IMR-90 (cell line): ENCODE results near the gene TCHP.

Experiments used
- CEBPB ChIP-seq: IDR thresholded peaks from 2 replicates; pipeline ENCODE4 v1.6.1; 2012; ENCODE audit warnings: low read depth, low read length, improper control_type of control experiment
- FOS ChIP-seq: fragments of 150-350 bp; IDR thresholded peaks from 2 replicates; pipeline ENCODE4 v1.6.1; 2016; ENCODE audit warnings: low read depth, low read length
- MAFK ChIP-seq: IDR thresholded peaks from 2 replicates; pipeline ENCODE4 v1.6.1; 2012; ENCODE audit warnings: low read depth, low read length, improper control_type of control experiment
- MXI1 ChIP-seq: IDR thresholded peaks from 2 replicates; pipeline ENCODE4 v1.6.1; 2012; ENCODE audit warnings: low read depth, mild to moderate bottlenecking, low read length, moderate library complexity, borderline replicate concordance
- POLR2A ChIP-seq: IDR thresholded peaks from 2 replicates; pipeline ENCODE4 v1.6.1; 2012; ENCODE audit warnings: mild to moderate bottlenecking, low read depth, low read length
- RAD21 ChIP-seq: IDR thresholded peaks from 2 replicates; pipeline ENCODE4 v1.6.1; 2012; ENCODE audit warnings: low read length, improper control_type of control experiment
- RCOR1 ChIP-seq: IDR thresholded peaks from 2 replicates; pipeline ENCODE4 v1.6.1; 2012; ENCODE audit warnings: mild to moderate bottlenecking, low read length, improper control_type of control experiment; ENCODE audit not compliant: insufficient replicate concordance
- RFX5 ChIP-seq: IDR thresholded peaks from 2 replicates; pipeline ENCODE4 v1.8.0; 2012; ENCODE audit warnings: low read depth, mild to moderate bottlenecking, low read length, moderate library complexity
- SMC3 ChIP-seq: fragments of 150-350 bp; IDR thresholded peaks from 2 replicates; pipeline ENCODE4 v1.6.1; 2016; ENCODE audit warnings: low read depth, mild to moderate bottlenecking, antibody characterized with exemption, low read length, moderate library complexity
- TF ChIP-seq, protein P1 (sequence below): conservative IDR thresholded peaks from 2 replicates; pipeline ENCODE4 v1.5.1; 2012; ENCODE audit warnings: mild to moderate bottlenecking, low read depth, low read length, improper control_type of control experiment
- TF ChIP-seq, protein P2 (sequence below): fragments of 150-350 bp; IDR thresholded peaks from 2 replicates; pipeline ENCODE4 v1.6.1; 2017; ENCODE audit warnings: mild to moderate bottlenecking, antibody characterized with exemption, low read length, low read depth
- TF ChIP-seq, protein P3 (sequence below): fragments of 150-350 bp; IDR thresholded peaks from 2 replicates; pipeline ENCODE4 v1.6.1; 2016; ENCODE audit warnings: low read depth, mild to moderate bottlenecking, low read length, moderate library complexity, borderline replicate concordance

DNA sequence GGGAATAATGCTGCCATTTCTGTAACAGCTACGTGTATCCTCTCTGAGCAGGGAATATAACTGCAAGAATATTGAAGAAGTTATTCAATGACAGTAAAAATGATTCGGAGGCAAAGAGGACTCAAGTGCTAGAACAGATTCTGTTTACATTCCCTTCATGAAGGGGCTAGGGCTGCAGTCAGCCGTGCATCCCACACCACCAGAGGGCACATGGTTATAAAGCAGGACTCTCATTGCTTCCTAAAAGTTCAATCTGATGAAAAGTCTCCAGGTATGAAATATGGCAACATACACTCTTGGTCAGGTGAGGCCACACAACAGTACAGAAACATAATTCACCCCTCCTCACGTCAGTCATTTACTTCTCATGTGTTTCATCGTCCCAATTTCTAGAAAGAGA, 34.0 kb downstream of the TCHP start:
- peak; percentile 59; the same call in 1 of the 2 replicates for TF ChIP-seq SMC3
- TF ChIP-seq MAFK, result no peak
- TF ChIP-seq POLR2A, result no peak
- TF ChIP-seq, protein P1, sequence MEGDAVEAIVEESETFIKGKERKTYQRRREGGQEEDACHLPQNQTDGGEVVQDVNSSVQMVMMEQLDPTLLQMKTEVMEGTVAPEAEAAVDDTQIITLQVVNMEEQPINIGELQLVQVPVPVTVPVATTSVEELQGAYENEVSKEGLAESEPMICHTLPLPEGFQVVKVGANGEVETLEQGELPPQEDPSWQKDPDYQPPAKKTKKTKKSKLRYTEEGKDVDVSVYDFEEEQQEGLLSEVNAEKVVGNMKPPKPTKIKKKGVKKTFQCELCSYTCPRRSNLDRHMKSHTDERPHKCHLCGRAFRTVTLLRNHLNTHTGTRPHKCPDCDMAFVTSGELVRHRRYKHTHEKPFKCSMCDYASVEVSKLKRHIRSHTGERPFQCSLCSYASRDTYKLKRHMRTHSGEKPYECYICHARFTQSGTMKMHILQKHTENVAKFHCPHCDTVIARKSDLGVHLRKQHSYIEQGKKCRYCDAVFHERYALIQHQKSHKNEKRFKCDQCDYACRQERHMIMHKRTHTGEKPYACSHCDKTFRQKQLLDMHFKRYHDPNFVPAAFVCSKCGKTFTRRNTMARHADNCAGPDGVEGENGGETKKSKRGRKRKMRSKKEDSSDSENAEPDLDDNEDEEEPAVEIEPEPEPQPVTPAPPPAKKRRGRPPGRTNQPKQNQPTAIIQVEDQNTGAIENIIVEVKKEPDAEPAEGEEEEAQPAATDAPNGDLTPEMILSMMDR, result peak; percentile 55
- TF ChIP-seq, protein P2, sequence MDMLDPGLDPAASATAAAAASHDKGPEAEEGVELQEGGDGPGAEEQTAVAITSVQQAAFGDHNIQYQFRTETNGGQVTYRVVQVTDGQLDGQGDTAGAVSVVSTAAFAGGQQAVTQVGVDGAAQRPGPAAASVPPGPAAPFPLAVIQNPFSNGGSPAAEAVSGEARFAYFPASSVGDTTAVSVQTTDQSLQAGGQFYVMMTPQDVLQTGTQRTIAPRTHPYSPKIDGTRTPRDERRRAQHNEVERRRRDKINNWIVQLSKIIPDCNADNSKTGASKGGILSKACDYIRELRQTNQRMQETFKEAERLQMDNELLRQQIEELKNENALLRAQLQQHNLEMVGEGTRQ, result no peak
- TF ChIP-seq RAD21, result peak; percentile 59
- TF ChIP-seq CEBPB, result no peak
- TF ChIP-seq RFX5, result no peak
- TF ChIP-seq, protein P3, sequence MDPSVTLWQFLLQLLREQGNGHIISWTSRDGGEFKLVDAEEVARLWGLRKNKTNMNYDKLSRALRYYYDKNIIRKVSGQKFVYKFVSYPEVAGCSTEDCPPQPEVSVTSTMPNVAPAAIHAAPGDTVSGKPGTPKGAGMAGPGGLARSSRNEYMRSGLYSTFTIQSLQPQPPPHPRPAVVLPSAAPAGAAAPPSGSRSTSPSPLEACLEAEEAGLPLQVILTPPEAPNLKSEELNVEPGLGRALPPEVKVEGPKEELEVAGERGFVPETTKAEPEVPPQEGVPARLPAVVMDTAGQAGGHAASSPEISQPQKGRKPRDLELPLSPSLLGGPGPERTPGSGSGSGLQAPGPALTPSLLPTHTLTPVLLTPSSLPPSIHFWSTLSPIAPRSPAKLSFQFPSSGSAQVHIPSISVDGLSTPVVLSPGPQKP, result no peak
- TF ChIP-seq FOS, result no peak
- no peak for TF ChIP-seq RCOR1
- no peak for TF ChIP-seq MXI1
